K562 (cell line): ENCODE results near the gene ZCCHC14.

Experiments
- ZNF24 ChIP-seq: fragments of 450-650 bp; IDR thresholded peaks from 2 replicates; pipeline ENCODE4 v1.6.1; 2016
- ZNF551 ChIP-seq: fragments of 250-450 bp; sonication (Bioruptor Pico); IDR thresholded peaks from 2 replicates; pipeline ENCODE4 v1.5.0; 2021; ENCODE audit warnings: mild to moderate bottlenecking, moderate library complexity
- TF ChIP-seq, protein P1 (sequence below): fragments of 450-650 bp; formaldehyde crosslinking; IDR thresholded peaks from 2 replicates; pipeline ENCODE4 v1.4.0; 2020; ENCODE audit warnings: mild to moderate bottlenecking
- TF ChIP-seq, protein P2 (sequence below): fragments of 150-350 bp; IDR thresholded peaks from 2 replicates; pipeline ENCODE4 v1.6.1; 2014; ENCODE audit warnings: low read depth, mild to moderate bottlenecking, low read length, borderline replicate concordance
- TF ChIP-seq, protein P3 (sequence below): fragments of 250-450 bp; sonication (Bioruptor Pico); IDR thresholded peaks from 2 replicates; pipeline ENCODE4 v1.4.0; 2020; ENCODE audit warnings: mild to moderate bottlenecking

DNA sequence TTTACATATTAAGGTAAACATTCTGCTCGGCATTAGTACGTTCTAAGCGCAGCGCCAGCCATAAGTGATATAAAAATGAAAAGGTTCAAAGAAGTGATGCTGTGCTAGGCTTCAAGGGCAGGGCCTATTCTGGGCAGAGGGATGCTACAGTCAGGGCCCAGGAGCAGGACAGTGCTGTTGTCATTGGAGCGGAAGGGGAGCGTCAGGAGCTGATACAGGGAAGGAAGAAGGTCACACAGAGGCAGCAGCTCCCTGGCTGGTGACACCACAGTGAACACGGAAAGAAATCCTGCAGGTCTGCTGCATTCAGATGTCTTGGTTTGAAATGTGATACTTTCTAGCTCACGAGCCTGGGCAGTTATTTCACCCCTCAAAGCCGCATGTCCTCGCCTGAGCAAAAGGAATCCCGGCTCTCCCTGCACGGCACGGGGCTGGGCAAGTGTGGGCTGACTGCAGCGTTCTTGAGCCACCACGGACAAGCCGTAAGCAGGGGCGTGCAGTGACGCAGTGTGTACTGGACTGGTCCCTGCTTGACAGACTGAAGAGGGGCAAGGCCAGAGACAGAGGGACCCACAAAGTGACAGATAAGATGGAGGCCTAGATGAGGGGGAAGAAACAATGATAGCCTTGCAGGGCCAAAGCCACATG, 41.1 kb downstream of the ZCCHC14 start:
- TF ChIP-seq, protein P1, sequence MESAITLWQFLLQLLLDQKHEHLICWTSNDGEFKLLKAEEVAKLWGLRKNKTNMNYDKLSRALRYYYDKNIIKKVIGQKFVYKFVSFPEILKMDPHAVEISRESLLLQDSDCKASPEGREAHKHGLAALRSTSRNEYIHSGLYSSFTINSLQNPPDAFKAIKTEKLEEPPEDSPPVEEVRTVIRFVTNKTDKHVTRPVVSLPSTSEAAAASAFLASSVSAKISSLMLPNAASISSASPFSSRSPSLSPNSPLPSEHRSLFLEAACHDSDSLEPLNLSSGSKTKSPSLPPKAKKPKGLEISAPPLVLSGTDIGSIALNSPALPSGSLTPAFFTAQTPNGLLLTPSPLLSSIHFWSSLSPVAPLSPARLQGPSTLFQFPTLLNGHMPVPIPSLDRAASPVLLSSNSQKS (CRISPR knock-in tag), result no peak
- TF ChIP-seq, protein P2, sequence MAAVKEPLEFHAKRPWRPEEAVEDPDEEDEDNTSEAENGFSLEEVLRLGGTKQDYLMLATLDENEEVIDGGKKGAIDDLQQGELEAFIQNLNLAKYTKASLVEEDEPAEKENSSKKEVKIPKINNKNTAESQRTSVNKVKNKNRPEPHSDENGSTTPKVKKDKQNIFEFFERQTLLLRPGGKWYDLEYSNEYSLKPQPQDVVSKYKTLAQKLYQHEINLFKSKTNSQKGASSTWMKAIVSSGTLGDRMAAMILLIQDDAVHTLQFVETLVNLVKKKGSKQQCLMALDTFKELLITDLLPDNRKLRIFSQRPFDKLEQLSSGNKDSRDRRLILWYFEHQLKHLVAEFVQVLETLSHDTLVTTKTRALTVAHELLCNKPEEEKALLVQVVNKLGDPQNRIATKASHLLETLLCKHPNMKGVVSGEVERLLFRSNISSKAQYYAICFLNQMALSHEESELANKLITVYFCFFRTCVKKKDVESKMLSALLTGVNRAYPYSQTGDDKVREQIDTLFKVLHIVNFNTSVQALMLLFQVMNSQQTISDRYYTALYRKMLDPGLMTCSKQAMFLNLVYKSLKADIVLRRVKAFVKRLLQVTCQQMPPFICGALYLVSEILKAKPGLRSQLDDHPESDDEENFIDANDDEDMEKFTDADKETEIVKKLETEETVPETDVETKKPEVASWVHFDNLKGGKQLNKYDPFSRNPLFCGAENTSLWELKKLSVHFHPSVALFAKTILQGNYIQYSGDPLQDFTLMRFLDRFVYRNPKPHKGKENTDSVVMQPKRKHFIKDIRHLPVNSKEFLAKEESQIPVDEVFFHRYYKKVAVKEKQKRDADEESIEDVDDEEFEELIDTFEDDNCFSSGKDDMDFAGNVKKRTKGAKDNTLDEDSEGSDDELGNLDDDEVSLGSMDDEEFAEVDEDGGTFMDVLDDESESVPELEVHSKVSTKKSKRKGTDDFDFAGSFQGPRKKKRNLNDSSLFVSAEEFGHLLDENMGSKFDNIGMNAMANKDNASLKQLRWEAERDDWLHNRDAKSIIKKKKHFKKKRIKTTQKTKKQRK, result no peak
- no peak for TF ChIP-seq ZNF24
- TF ChIP-seq, protein P3, sequence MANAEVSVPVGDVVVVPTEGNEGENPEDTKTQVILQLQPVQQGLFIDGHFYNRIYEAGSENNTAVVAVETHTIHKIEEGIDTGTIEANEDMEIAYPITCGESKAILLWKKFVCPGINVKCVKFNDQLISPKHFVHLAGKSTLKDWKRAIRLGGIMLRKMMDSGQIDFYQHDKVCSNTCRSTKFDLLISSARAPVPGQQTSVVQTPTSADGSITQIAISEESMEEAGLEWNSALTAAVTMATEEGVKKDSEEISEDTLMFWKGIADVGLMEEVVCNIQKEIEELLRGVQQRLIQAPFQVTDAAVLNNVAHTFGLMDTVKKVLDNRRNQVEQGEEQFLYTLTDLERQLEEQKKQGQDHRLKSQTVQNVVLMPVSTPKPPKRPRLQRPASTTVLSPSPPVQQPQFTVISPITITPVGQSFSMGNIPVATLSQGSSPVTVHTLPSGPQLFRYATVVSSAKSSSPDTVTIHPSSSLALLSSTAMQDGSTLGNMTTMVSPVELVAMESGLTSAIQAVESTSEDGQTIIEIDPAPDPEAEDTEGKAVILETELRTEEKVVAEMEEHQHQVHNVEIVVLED (CRISPR knock-in tag), result no peak
- no peak for TF ChIP-seq ZNF551
